Measurements from ENCODE around the gene SLC39A1. TPM values are rescaled to one million over a fixed set of nuclear protein-coding genes. Genes with fewer than 3 reads are reported as not detected.
"Not testable (repeated sequence)": the region's sequence is repeated elsewhere in the genome, so short reads cannot be mapped to it uniquely, and the experiment has no call there.

Gene SLC39A1
- total RNA-seq, 1 experiment from 2014 or later, result 226 TPM

- no peak for DNase-seq (ENCODE audit: low spot score)
Observed at GRCh38 chr1:153932156-153933131, 30.9 kb downstream of the SLC39A1 start.

- no peak for DNase-seq (ENCODE audit: low spot score)
Observed at GRCh38 chr1:153929981-153930948, 33.1 kb downstream of the SLC39A1 start.

GRCh38 chr1:153929426-153929825 lies 33.9 kb downstream of the SLC39A1 start:
- DNase-seq (ENCODE audit: low spot score), result no peak

DNA sequence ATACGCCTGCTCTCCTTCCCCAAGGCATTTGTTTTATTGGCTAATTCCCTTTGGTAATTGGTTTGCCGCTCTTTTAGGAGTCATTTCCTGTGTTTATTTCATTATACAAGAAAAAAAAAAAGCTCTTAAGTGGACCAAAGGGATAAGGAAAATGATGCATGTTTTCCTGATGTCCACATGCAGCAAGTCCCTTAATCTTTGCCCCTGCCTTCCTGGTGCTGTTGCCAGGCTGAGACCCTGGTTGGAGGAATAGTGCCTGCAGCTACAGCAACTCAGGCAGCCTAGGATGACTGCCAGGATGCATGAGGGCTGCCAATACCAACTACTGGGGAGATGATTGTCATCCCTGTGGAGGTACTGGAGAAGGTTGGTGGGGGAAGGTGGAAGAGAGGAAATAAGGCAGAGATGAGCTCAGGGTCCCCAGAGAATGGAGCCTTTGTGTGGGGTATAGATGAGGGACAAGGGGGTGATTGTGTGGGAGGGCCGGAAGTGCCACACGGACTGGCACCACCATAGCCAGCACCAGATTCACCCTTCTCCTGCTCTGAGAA lies 34.5 kb downstream of the SLC39A1 start:
- no peak for DNase-seq (ENCODE audit: low spot score)

DNA sequence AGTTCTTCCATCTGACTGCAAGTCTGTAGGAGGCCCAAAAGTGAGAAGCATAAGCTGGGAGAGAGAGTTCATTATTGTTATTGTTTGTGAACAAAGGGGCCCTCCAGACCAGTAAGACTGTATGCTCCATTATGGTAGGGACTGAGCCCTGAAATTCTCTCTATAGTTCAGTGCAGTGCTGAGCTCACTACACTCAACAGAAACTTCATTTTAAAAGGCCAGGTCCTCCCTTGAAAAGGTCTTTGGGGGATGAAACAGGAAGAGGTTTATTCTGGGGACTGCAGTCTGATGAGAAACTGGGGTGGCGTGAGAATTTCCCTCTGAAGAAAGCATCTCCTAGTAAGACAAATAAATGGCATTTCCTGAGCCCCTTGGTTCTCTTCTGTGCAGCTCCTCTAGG lies 35.1 kb downstream of the SLC39A1 start:
- no peak for DNase-seq (ENCODE audit: low spot score)

GRCh38 chr1:153926405-153926804 lies 36.9 kb downstream of the SLC39A1 start:
- DNase-seq (ENCODE audit: low spot score), result no peak

- peak; percentile 99 for DNase-seq (ENCODE audit: low spot score)
Observed at GRCh38 chr1:153922972-153923925, 40.1 kb downstream of the SLC39A1 start, which contains the start of gene GATAD2B. TSS of gene GATAD2B (minus strand) at chr1:153922972. CDS start at chr1:153828347, 94,625 bp downstream.

GRCh38 chr1:153922076-153922971 lies 41.0 kb downstream of the SLC39A1 start:
- DNase-seq (ENCODE audit: low spot score), result peak; percentile 69

DNA sequence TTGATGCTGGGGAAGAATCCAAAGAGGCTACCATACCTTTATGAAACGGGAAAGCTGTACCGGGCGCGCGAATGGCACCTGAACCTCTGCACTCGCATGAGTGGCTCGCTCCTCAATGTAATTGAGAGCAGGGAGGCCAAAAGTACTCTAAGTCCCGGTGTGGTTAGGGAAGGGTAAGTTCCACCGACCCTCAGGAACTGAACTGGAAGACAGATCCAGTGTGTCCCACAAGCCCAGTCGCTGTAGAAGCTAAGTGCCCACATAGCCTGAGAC lies 41.6 kb downstream of the SLC39A1 start:
- DNase-seq (ENCODE audit: low spot score), result peak; percentile 29

DNA sequence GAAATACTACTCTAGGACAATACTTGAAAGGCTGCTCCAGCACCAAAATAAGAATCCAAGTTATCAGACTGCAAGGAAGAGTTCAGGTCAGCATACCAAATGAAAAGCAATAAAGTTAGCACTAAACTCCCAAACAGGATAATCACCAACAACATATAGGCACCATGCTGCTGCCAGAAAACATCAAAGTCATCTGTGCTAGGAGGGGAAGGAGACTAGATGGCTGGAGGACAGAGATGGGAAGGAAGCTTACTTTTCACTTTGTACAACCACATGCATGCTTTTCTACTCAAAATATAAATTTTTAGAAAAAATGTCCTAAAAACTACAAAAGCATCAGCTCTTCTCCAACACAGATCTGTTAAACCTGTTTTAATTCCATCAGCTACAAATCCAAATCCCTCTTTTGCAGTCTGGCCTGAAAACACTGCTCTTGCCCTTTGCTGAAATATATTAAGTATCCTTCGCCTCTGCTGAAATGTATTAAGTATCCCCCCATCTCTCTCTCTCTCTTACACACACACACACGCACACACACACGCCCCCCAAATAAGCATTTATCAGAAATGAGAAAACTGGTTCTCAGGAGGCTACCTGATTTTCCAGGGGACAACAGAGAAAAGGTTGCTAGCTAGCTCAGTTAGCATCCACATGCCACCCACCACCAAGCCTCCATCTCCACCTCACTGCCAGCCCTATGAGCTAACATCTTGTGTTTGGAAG lies 42.1 kb downstream of the SLC39A1 start:
- no peak for DNase-seq (ENCODE audit: low spot score)

GRCh38 chr1:153919876-153920852 lies 43.2 kb downstream of the SLC39A1 start:
- peak; percentile 15 for DNase-seq (ENCODE audit: low spot score)

- no peak for DNase-seq (ENCODE audit: low spot score)
Observed at GRCh38 chr1:153916297-153916696, 47.0 kb downstream of the SLC39A1 start.

DNA sequence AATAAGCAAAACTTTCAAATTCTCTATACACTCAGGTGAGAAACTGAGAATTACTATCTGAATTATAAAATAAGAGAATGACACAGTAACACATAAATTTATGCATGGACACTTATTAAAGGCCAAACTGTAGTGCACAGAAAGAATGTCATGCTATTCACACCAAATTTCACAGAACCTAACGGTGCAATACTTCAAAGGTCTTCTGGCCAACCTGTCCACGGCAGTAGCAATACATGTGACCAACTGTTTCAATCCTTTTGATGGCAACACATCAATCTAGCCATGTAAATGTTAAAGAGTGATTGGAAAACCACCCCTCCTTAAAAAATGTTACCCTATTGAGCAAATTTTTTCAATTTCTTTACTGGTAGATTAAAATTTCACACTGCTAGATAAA lies 51.0 kb downstream of the SLC39A1 start:
- no peak for DNase-seq (ENCODE audit: low spot score)

DNA sequence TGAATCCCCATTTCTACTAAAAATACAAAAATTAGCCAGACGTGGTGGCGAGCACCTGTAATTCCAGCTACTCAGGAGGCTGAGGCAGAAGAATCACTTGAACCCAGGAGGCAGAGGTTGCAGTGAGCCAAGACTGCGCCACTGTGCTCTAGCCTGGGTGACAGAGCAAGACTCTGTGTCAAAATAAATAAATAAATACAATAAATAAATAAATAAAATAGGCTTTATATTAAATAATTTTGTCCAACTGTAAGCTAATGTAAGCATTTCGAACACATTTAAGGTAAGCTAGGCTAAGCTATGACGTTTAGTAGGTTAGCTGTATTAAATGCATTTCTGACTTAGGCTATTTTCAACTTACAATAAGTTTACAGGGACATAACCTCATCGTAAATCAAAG lies 52.8 kb downstream of the SLC39A1 start:
- not testable (repeated sequence) for DNase-seq (ENCODE audit: low spot score)

All from HT-29 (cell line).